ENCODE measurements around the gene NPEPPS. TPM values are rescaled to one million over a fixed set of nuclear protein-coding genes. Genes with fewer than 3 reads are reported as not detected.
"Not testable (repeated sequence)": the region's sequence is repeated elsewhere in the genome, so short reads cannot be mapped to it uniquely, and the experiment has no call there.

Gene NPEPPS
- total RNA-seq, 2 experiments from 2014 or later, result 91.1 to 98.4 TPM

DNA sequence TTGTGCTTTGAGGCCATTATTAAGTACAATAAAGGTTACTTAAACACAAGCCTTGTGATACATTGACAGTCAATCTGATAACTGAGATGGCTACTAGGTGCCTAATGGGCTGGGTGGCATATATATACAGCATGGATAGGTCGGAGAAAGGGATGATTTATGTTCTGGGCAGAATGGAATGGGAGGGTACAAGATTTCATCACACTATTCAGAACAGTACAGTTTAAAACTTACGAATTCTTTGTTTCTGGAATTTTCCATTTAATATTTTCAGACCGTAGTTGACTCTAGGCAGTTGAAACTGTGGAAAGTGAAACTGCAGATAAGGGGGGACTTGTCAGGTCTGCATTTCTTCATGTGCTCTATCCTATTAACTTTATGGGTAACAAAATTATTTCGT lies 23.8 kb downstream of the NPEPPS start:
- POLR2A ChIA-PET, CTCF ChIA-PET: not testable (repeated sequence)

DNA sequence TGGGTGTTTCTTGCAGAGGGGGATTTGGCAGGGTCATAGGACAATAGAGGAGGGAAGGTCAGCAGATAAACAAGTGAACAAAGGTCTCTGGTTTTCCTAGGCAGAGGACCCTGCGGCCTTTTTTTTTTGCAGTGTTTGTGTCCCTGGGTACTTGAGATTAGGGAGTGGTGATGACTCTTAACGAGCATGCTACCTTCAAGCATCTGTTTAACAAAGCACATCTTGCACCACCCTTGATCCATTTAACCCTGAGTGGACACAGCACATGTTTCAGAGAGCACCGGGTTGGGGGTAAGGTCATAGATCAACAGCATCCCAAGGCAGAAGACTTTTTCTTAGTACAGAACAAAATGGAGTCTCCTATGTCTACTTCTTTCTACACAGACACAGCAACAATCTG lies 25.2 kb downstream of the NPEPPS start:
- POLR2A ChIA-PET, CTCF ChIA-PET: not testable (repeated sequence)

DNA sequence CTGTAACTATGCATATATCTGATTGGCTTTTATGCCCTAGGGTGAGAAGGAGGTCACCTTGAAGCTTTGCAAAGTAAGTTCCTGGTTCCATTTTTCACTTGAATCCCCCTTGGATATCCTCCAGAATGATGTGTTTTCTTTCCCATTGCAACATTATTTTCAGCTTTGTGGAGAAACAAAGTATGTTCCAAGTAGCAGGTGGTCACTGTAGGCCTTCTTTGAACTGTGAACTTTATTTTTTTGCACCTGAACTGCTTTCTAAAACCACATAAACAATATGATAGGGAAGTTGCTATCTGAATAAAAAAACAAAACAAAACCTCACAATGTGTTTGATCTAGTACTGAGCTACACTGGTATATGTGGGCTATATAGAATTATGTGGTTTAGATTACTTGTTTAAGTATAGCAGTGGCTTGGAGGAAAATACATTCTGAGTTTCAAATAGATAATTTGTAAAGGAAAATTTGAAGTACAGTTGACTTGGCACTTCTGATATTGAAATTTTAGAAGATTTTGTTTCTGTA lies 29.7 kb downstream of the NPEPPS start:
- POLR2A ChIA-PET, CTCF ChIA-PET: not testable (repeated sequence)

DNA sequence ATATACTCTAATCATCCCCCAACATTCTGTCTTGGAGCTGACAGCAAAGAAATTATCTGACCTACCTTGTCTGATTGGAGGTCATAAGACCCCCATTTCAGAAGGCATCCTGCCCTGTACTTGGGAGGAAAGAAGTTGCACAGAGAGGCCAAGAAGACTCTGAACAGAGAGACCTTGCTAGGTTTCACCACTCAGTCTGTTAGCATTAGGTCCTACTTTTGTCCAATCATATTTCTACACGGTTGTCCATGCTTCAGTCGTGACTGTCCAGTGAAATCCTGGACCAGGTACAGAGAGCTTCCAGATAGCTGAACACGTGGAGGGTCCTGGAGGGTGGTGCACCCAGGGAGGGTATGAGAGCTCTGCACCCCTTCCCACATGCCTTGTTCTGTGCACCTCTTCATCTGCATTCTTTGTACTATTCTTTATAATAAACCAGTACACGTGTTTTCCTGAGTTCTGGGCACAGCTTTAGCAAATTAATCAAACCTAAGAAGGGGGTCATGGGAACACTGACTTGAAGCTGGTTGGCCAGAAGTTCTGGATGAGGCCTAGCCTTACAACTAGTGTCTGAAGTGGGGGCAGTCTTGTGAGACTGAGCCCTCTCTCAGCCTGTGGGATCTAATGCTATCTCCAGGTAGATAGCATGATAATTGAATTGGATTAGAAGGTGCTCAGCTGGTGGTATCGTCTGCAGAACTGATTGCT lies 30.9 kb downstream of the NPEPPS start:
- CTCF ChIA-PET, POLR2A ChIA-PET: not testable (repeated sequence)

DNA sequence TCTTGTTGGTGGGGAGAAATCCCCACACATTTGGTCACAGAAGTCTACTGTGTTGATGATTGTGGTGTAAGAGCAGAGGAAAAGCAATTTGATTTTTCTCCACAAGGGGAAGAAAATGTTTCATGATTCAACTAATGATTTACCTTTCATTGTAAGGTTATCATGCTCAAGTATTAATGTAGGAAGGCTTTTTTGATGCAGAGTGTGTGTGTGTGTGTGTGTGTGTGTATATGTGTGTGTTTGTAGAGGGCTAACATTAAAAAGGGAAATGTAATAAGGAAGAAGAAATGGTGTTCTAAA lies 31.4 kb downstream of the NPEPPS start:
- POLR2A ChIA-PET, CTCF ChIA-PET: not testable (repeated sequence)

DNA sequence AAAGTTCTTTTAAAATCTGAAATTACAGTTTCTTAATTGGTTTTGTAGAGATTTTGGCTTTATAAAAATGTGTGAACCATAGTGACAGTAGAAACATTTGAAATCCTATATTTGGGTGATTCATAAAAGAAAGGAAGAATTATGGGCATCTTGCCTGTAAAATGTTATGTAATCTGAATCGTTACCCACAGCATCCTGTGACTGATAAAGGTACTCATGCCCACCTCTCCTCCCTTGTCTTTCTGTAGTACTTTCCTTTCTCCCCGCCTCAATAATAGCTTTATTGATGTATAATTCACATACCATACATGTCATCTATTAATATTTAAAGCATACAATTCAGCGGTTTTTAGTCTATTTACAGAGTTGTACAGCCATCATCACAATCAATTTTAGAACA lies 36.4 kb downstream of the NPEPPS start:
- CTCF ChIA-PET, POLR2A ChIA-PET: not testable (repeated sequence)

DNA sequence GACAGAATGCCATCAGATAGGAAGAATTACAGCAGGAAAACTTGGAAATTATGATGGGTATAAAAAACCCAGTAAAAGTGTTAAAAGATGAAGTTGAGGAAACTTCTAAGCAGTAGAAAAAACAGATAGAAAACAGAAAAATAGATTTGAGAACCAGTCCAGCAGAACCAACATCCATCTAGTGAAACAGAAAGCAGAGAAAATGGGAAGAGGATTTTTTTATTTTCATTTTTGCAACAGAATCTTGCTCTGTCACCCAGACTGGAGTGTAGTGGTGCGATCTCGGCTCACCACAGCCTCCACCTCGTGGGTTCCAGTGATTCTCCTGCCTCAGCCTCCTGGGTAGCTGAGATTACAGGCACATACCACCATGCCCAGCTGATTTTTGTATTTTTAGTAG lies 41.7 kb downstream of the NPEPPS start:
- CTCF ChIA-PET, POLR2A ChIA-PET: not testable (repeated sequence)

DNA sequence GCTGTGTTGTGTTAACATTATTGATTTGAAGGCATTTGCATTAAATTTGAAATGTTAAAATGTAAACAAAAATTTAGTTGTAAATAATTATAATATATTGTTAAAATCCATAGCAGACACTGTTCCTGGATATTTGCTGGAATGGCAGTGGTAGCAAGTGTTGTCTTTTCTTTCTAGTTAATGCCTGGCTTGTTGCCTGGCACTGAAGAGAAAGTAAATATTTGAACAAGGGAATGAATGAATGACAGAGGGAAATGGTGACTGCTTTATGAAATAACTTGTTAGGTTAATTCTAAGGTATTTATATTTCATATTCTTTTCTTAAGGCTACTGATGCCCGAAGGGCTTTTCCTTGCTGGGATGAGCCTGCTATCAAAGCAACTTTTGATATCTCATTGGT lies 51.5 kb downstream of the NPEPPS start:
- POLR2A ChIA-PET, CTCF ChIA-PET: not testable (repeated sequence)

DNA sequence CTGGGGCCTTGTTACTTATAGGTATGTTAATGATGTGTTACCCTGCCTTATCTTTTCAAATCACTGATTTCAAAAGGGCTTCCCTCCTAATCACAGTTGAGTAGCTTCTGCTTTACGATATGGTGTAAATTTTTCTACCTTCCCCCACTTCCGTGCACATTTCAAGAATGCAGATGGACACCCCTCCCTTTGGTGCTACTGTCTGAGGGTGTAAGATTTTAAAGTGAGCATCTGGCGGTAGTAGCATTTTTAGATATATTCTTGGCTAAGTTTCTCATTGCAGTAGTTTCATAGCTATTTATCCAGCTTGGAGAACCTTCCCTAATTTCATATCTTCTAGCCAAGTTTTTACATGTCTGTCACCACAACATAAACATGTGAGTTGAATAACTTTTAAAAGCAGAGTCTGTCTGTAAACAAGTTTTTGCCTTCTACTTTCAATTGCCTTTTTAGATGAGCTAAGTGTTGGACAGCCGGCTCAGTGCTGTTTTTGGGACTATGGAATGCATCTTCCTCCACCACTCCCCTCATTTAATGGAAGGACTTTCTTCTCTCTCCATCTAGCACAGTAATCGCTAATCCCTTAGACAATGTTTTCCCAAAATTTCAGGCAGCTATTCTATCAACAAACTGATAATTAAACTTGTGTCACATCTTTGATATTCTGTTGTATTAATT lies 55.6 kb downstream of the NPEPPS start:
- CTCF ChIA-PET, result not testable (repeated sequence)

DNA sequence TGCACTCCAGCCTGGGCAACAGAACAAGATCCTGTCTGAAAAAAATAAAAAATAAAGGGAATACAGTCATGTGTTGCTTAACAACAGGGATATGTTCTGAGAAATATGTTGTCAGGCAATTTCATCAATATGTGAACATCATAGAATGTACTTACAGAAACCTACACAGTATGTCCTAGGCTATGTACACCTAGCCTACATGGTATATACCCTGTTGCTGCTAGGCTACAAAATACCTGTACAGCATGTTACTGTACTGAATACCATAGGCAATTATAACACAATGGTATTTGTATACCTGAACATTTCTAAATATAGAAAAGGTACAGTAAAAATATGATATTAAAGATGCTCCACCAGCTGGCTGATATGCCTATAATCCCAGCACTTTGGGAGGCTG lies 62.6 kb downstream of the NPEPPS start:
- POLR2A ChIA-PET, result not testable (repeated sequence)
- CTCF ChIA-PET, result interaction anchor here (1.7 kb wide), 1 partner anchor 22 kb away, joined by 6 read pairs; no protein-coding TSS in a partner anchor

More for the DNA sequence above, 55.6 kb downstream of the NPEPPS start:
- POLR2A ChIA-PET, result not testable (repeated sequence)

DNA sequence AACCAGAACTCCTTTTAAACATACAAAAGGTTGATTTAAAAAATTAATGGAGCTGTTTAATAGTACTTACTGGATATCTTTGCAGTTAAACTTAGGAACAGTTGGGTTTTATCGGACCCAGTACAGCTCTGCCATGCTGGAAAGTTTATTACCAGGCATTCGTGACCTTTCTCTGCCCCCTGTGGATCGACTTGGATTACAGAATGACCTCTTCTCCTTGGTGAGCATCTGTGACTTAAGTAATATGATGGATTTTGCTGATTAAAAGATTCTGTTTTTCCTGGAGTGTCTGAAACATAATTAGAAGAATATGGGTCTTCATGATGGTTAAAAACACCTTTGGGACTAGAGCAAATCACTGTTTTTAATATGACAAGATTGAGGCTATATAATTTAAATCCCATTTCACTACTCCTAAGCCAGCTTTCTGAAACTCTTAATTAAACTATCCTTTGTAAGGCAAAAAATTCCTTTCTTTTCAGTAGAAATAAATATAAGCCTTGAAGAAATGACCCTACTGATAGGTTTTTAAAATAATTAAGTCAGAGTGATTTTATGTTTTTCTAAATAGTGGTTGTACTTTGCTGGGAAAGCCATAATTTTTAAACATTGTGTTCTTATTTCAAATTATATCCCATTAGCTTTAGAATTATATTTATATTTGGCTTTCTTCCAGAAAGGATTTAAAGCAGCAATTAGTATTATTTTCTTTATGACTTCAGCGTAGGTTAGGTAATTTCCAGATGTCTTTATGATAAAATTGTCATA lies 73.1 kb downstream of the NPEPPS start:
- POLR2A ChIA-PET, result no interaction called here

DNA sequence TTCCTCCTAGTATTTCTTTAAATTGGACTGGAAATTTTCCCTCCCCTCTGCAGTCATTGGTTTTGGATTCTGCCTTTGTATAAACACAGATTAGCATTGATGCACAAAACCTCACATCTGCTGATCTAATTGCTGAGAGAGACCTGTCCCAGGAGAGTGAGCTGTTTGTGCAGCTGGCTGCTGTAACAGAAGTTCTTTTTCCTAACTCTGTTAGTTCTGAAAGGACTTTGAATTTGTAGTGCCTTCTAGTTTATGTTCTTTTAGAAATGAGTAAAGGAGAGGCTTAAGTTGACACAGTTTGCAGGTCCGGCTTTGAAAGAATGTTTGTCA lies 73.7 kb downstream of the NPEPPS start:
- POLR2A ChIA-PET, result no interaction called here
- CTCF ChIA-PET, result no interaction called here

More for the DNA sequence above, 73.1 kb downstream of the NPEPPS start:
- CTCF ChIA-PET, result interaction anchor here (1.0 kb wide), 1 partner anchor 12 kb away, joined by 3 read pairs; no protein-coding TSS in a partner anchor

DNA sequence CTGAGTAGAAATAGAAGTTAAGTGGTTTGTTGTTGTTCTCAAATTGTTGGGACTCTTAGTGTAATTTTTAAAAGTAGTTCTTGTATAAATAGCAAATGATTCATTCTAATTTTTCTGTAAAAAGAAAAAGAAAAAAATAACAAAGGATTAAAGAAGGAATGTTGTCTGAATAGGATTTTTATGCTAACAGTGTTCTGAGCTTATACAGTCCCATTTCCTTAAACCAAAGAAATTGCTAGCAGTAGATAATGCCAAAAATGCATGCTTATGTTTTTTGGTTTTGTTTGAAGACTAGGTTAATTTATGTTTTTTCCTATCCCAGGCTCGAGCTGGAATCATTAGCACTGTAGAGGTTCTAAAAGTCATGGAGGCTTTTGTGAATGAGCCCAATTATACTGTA lies 74.1 kb downstream of the NPEPPS start:
- CTCF ChIA-PET, result no interaction called here
- POLR2A ChIA-PET, result no interaction called here

DNA sequence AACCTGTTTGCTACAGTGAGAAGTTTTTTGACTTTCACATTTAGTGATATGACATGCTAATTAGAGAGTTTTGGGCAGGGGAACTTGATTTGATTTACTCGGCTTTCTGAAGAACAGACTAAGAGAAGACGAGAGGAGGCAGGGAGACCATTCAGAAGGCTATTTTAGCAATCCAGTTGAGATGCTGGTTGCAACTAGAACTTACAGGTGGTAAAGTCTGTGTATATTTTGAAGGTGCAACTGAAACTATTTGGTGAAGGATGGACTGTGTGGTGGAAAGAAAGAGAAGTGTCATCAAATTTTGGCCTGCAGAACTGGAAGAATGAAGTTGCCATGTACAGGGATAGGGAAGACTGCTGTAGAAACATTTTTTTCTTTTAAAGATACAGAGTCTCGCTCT lies 76.6 kb downstream of the NPEPPS start:
- ChIA-PET CTCF (interaction anchor here (0.9 kb wide), 1 partner anchor 11 kb away, joined by 3 read pairs; no protein-coding TSS in a partner anchor), POLR2A (no interaction called here)

DNA sequence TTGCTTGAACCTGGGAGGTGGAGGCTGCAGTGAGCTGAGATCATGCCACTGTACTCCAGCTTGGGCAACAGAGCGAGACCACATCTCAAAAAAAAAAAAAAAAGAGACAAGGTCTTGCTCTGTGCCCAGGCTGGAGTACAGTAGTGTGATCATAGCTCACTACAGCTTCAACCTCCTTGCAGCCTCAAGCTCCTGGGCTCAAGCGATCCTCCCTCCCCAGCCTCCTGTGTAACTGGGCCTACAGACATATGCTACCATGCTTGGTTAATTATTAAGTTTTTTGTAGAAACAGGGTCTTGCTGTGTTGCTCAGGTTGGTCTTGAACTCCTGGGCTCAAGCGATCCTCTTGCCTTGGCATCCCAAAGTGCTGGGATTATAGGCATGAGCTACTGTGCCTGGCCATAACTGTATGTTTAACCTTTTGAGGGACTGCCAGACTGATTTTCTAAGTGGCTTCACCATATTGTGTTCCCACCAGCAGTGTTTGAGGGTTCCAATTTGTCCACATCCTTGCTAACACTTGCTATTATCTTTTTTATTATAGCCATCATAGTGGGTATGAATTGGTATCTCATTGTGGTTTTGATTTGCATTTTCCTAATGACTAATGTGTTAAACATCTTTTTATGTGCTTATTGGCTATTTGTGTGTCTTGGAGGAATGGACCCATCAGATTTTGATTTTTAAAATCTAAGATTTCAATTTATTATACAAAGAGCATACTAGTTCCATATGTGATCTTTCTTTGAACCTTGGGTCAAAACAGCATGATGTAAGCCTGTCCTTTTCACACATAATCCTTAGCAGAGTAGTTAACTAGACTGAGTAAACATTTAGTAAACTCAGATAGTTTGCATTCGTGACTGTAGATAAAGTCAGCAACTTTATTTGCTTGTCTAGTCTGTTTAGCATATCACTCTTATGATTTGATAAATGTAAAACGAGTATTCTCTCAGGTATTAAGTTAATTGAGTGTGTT lies 80.8 kb downstream of the NPEPPS start:
- ChIA-PET CTCF (interaction anchor here (0.7 to 1.5 kb wide), 3 partner anchors 8 to 249 kb away, joined by 3 to 6 read pairs (median 5); no protein-coding TSS in a partner anchor), POLR2A (no interaction called here)

DNA sequence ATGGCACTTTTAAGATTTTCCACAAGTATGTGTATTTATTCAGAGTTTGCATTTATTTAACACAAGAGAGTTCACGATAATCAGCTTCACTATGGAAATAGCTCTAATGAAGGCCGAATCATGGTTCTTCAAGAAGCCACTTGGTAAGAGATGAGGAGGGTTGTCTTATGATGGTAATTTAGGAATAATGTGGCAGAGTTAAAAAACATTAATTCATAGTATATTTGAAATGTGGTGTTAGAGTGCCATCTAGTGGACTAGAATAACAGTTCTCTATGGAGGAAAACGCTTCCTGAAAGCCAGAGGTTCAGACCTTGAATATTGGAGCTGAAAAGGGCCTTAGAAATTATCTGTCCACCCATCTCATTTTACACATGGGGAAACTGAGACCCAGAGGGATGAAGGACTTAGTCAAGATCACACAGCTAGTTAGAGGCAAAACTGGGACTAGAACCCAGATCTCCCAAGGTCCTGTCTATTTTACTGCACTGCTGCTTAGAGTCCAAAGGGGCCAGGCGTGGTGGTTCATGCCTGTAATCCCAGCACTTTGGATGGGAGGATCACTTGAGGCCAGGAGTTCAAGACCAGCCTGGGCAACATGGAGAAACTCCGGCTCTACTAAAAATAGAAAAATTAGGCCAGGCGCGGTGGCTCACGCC lies 85.0 kb downstream of the NPEPPS start:
- ChIA-PET CTCF (interaction anchor here (0.6 to 2.1 kb wide), 13 partner anchors 10 to 384 kb away, joined by 3 to 15 read pairs (median 3); no protein-coding TSS in a partner anchor), POLR2A (no interaction called here)

DNA sequence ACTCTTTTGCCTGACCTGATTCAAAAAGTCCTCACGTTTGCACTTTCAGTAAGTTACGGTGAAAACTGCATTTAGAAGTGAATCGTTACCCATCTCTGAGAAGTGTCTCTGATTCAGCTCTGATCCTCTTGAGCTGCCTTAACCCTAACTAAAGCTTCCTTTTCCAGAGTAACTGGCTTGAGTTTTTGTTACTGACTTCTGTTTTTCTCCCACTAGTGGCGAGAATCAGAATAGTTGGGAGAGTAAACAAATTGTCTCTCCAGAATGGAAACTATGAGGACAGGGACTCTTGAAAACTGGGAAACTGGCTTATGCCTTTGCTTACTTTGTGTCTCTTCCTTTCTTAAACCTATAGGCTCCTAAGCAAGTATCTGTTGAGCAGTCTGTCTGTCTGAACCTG lies 87.5 kb downstream of the NPEPPS start:
- POLR2A ChIA-PET, result no interaction called here
- CTCF ChIA-PET, result interaction anchor here (0.8 to 1.4 kb wide), 4 partner anchors 8 to 45 kb away, joined by 3 to 4 read pairs (median 3); no protein-coding TSS in a partner anchor

DNA sequence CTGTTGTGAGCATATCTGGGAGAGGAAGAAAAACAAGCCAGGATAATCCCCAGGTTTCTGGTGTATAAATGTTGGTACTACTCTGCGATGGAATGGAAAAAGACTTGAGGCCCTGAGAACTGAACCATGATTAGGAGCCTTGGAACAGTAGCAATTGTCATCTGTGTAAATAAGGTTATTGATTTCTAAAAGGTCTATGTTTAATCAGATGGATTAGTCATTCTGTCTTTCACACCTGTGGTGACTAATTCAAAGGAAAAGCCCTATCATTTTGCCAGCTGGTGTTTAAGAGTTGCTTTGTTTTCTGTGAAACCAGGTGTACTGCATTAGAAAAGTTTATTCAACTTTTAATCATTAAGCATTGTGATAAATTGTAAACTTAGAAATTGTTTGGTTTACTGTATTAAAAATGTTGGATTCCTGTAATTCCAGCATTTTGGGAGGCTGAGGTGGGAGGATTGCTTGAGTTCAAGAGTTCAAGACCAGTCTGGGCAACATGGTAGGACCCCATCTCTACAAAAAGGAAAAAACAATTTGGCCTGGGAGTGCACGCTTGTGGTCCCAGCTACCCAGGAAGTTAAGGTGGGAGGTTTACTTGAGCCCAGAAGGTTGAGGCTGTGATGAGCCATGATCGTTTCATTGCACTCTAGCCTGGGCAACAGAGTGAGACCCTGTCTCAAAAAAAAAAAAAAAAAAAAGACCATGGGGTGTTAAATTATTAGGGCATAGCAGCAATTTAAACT lies 89.8 kb downstream of the NPEPPS start:
- ChIA-PET CTCF (interaction anchor here (0.7 kb wide), 3 partner anchors 22 to 392 kb away, joined by 3 to 5 read pairs (median 3); no protein-coding TSS in a partner anchor), POLR2A (no interaction called here)

All from activated CD8-positive, alpha-beta memory T cell treated with anti-CD3 and anti-CD28 coated beads for 36 hours (primary cell).